Measurements from ENCODE around the gene KDM1A.

DNA sequence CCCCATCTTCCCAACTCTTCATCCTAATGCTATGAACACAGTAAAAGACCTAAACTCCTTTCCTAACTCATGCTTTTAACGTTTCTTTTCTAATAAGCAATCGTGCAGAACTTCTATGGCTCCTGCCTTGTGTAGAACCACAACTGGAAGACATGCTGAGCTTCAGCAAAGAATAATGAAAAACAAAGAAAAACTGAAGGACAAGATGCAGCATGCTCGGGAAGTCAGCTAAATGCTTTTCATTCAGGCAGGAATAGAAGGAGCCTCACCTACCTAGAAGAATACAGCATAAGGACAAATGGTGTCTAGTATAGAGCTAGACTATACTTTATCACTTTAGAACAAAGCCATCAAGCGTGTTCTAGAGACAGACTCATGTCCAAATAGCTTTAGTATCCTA lies 103.5 kb downstream of the KDM1A start:
- TF ChIP-seq, protein P1, sequence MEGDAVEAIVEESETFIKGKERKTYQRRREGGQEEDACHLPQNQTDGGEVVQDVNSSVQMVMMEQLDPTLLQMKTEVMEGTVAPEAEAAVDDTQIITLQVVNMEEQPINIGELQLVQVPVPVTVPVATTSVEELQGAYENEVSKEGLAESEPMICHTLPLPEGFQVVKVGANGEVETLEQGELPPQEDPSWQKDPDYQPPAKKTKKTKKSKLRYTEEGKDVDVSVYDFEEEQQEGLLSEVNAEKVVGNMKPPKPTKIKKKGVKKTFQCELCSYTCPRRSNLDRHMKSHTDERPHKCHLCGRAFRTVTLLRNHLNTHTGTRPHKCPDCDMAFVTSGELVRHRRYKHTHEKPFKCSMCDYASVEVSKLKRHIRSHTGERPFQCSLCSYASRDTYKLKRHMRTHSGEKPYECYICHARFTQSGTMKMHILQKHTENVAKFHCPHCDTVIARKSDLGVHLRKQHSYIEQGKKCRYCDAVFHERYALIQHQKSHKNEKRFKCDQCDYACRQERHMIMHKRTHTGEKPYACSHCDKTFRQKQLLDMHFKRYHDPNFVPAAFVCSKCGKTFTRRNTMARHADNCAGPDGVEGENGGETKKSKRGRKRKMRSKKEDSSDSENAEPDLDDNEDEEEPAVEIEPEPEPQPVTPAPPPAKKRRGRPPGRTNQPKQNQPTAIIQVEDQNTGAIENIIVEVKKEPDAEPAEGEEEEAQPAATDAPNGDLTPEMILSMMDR (IDR thresholded peaks at IDR 0.05): no peak
- no peak for TF ChIP-seq POLR2A (IDR thresholded peaks at IDR 0.05)

All from transverse colon (tissue), 3 donors.